HUES64 (cell line): ENCODE data around the gene RASGRF2.

ENCODE experiments used
- H3K27ac ChIP-seq: 2 replicates; pipeline ENCODE4 v1.7.0; 2013; ENCODE audit warnings: low read depth, low read length, inconsistent platforms
- H3K27me3 ChIP-seq: 2 replicates; pipeline ENCODE4 v1.6.1; 2013; ENCODE audit warnings: mild to moderate bottlenecking, low read length; ENCODE audit not compliant: insufficient read depth
- H3K36me3 ChIP-seq: 2 replicates; pipeline ENCODE4 v1.6.1; 2013; ENCODE audit warnings: mild to moderate bottlenecking, low read length; ENCODE audit not compliant: insufficient read depth
- H3K4me1 ChIP-seq: 2 replicates; pipeline ENCODE4 v1.6.1; 2013; ENCODE audit warnings: mild to moderate bottlenecking, low read length, moderate library complexity; ENCODE audit not compliant: insufficient read depth
- H3K4me3 ChIP-seq: 2 replicates; pipeline ENCODE4 v1.5.1; 2013; ENCODE audit warnings: mild to moderate bottlenecking, low read length, moderate library complexity
- H3K9ac ChIP-seq: 2 replicates; pipeline ENCODE4 v1.6.1; 2013; ENCODE audit warnings: mild to moderate bottlenecking, low read depth, low read length
- H3K9me3 ChIP-seq: 2 replicates; pipeline ENCODE4 v1.6.1; 2013; ENCODE audit warnings: low read depth, low read length; ENCODE audit not compliant: insufficient read depth
- WGBS: fragments of 150-250, 120-280 bp; methylation state at CpG from one replicate; pipeline ENCODE4 v1.1.7; 2013; ENCODE audit warnings: missing lambda C conversion rate; 5-methylcytosine and 5-hydroxymethylcytosine counted together

Gene RASGRF2

DNA sequence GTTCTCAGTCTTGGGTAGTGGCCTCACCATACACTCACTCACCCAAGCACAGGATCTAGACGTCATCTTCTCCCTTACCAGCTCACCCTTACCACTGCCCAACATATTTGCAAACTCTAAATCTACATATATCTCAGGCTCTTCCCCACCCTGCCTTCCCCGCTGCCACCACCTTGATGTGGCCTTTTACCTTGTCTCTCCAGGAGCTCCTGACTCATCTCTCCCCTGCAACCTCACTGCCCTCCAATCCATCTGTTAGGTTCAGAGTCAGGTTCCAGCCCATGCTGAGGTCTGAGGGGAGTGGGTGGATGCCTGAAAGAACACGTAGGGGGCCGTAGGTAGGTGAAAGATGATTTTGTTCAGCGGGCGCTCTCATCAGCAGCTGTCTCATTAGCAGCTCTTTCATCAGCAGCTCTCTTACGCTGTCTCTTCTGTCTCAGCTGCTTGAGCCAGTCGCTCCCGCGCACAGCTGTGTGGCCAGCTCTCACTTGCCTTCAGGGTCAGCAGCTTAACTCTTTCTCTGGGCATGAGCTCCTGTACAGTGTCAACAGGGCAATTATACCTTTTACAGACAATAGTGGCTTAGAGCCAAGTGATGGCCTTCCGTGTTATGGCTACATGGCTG, 249.8 kb downstream of the RASGRF2 start:
- Histone ChIP-seq H3K4me3 (no peak overlapping the region), H3K27ac (no peak overlapping the region), H3K9me3 (no peaks in the 10 kb centered on the region), H3K9ac (no peak overlapping the region), H3K4me1 (no peaks in the 10 kb centered on the region; the same call in 1 of the 2 replicates), H3K27me3 (no peaks in the 10 kb centered on the region), H3K36me3 (no peaks in the 10 kb centered on the region)
- 91% methylated on average over 11 of the region's 11 CpGs for WGBS

DNA sequence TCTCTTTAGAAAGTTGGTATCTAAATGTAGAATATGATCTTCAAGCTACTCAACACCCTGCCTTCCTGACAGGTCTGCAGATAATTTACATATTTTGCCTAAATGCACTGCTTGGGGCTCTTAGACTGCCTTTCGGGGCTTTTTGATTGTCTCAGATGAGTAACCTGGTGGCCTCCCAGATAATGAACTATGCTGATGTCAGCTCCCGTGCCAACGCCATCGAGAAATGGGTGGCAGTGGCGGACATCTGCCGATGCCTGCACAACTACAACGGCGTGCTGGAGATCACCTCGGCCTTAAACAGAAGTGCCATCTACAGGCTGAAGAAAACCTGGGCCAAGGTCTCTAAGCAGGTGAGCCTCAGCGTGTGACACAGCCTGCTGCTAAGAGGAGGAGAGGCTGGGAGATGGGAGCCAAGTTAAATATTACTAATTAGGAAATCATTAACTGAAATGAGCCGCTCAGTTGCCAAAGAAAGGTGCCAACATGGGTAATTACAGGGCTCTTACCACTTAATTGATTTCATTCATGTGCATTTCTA, 252.1 kb downstream of the RASGRF2 start:
- WGBS = 92% methylated on average over 11 of the region's 11 CpGs
- no peak overlapping the region for H3K4me3 ChIP-seq

DNA sequence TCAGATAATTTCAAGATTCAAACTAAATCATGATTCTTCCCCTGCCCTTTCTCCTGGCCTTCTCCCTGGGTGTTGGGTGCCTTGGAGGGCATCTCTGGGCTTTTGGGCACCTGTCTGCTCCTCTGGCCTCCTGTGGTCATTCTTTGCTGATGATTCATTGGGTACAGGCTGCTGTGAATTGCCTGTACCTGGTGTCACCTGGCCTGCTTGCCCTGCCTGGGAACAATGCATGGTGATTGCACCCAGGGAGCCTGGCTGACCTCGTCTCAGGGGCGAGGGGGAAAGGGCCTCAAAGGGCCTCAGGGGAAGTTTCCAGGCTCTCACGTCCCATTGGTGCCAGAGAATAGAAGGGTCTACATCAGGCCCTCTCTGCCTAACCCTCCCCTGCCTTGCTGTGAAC, 252.9 kb downstream of the RASGRF2 start:
- Histone ChIP-seq H3K4me3 (no peak overlapping the region), H3K27me3 (no peaks in the 10 kb centered on the region), H3K36me3 (no peaks in the 10 kb centered on the region), H3K9ac (no peak overlapping the region), H3K4me1 (no peaks in the 10 kb centered on the region; the same call in 1 of the 2 replicates), H3K27ac (no peak overlapping the region; the same call in 1 of the 2 replicates), H3K9me3 (no peaks in the 10 kb centered on the region)
- WGBS = 63% methylated on average over 3 of the region's 3 CpGs

More for the DNA sequence above, 252.1 kb downstream of the RASGRF2 start:
- no peaks in the 10 kb centered on the region for H3K36me3 ChIP-seq
- H3K9ac ChIP-seq = no peak overlapping the region
- H3K4me1 ChIP-seq = no peaks in the 10 kb centered on the region; the same call in 1 of the 2 replicates
- no peak overlapping the region for H3K27ac ChIP-seq
- H3K27me3 ChIP-seq = no peaks in the 10 kb centered on the region
- H3K9me3 ChIP-seq = no peaks in the 10 kb centered on the region

DNA sequence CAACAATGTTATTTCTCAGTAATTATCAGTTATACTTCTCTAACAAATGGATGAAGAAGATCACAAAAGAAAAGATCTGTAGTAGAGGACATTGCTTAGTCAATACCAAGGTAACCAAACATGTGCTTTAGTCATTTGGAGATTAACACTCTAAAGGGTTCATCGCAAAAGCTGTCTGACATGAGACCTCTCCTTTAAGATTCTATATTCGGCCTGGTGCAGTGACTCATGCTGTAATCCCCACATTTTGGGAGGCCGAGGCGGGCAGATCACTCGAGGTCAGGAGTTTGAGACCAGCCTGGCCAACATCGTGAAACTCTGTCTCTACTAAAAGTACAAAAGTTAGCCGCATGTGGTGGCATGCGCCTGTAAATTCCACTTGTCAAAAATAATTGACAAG, 254.7 kb downstream of the RASGRF2 start:
- 93% methylated on average over 8 of the region's 8 CpGs for WGBS
- Histone ChIP-seq H3K4me1 (no peaks in the 10 kb centered on the region; the same call in 1 of the 2 replicates), H3K36me3 (no peaks in the 10 kb centered on the region)

DNA sequence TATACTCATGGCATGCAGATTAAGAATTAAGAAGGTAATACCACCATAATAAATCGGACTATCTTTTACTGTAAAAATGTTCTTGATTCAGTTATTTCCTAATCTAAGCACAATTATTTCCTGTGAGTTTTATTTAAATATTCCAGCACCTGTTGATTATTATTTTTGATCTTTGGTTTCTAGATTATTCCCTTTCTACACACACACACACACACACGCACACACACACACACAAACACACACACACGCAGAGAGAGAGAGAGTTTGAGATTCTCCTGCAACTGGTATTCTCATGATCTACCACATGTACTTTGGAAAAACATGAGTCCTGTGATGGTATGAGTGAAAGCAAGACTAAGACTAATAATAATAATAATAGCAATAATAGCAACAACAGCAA, 256.0 kb downstream of the RASGRF2 start:
- Histone ChIP-seq H3K9ac (no peak overlapping the region), H3K9me3 (no peaks in the 10 kb centered on the region), H3K27me3 (no peaks in the 10 kb centered on the region), H3K36me3 (no peaks in the 10 kb centered on the region), H3K4me3 (no peak overlapping the region), H3K4me1 (no peaks in the 10 kb centered on the region; the same call in 1 of the 2 replicates), H3K27ac (no peak overlapping the region)
- WGBS = no CpG with 5 or more reads among the region's 3 CpGs

More for the DNA sequence above, 254.7 kb downstream of the RASGRF2 start:
- no peaks in the 10 kb centered on the region for H3K9me3 ChIP-seq
- H3K27me3 ChIP-seq = no peaks in the 10 kb centered on the region
- H3K27ac ChIP-seq = no peak overlapping the region
- no peak overlapping the region for H3K9ac ChIP-seq
- H3K4me3 ChIP-seq = no peak overlapping the region

DNA sequence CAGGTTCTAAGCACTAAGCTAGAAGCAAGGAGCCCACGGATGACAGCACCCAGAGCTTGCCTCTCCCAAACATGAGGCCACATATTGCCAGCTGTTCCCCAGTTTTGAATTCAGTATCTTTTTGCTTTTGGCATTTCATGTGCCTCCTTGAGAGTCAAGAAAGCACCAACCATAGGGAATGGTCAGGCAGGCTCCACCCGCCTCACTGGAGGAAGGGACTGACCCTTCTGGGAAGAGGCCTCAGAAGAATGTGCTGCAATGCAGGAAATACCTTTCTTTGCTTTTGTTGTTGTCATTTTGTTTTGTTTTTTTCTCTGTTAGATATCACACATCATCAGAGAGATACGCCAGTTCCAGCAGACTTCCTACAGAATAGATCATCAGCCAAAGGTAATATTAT, 259.2 kb downstream of the RASGRF2 start:
- Histone ChIP-seq H3K36me3 (no peaks in the 10 kb centered on the region), H3K27ac (no peak overlapping the region), H3K4me1 (no peaks in the 10 kb centered on the region), H3K9me3 (no peaks in the 10 kb centered on the region), H3K4me3 (no peak overlapping the region), H3K27me3 (no peaks in the 10 kb centered on the region), H3K9ac (no peak overlapping the region)
- WGBS = 95% methylated on average over 2 of the region's 3 CpGs

DNA sequence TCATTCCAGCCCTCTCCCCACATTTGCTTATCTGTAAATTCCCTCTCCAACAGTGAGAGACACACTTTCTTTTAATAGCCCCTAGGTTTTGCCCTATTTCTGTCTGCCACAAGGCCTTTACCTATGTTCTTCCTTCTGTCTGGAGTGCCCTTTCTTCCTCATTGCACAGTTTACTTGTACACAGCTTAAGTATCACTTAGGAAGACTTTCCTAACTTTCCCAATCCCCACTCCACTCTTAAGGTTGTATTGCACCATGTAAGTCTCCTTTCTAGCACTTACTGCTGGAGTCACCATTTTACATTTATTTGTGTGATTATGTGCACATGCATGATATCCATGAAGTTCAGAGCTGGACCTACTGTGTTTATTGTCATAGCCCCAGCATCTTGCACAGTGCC, 262.1 kb downstream of the RASGRF2 start:
- H3K36me3 ChIP-seq = no peaks in the 10 kb centered on the region
- no peak overlapping the region for H3K27ac ChIP-seq
- no peaks in the 10 kb centered on the region for H3K9me3 ChIP-seq
- H3K4me3 ChIP-seq = no peak overlapping the region
- H3K27me3 ChIP-seq = no peaks in the 10 kb centered on the region
- no peak overlapping the region for H3K9ac ChIP-seq
- no peaks in the 10 kb centered on the region for H3K4me1 ChIP-seq

DNA sequence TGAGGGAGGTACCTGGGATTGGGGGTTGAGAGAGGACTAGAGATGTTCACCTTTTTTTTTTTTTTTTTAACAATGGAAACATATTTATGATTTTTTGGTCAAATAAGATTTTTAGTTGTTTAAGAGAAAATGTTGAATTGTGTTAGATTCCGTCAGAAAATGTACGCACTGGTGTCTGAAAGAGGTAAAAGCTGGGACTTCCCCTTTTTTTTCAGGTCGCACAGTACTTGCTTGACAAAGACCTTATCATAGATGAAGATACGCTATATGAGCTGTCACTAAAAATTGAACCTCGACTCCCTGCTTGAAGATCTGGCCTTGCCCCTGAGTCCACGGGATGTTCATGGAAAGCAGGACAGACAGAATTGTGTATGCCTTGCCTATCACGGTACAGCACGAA, 265.3 kb downstream of the RASGRF2 start:
- no peak overlapping the region for H3K9ac ChIP-seq
- WGBS = 95% methylated on average over 8 of the region's 8 CpGs
- no peaks in the 10 kb centered on the region for H3K36me3 ChIP-seq
- no peaks in the 10 kb centered on the region for H3K9me3 ChIP-seq
- no peaks in the 10 kb centered on the region for H3K4me1 ChIP-seq
- H3K27me3 ChIP-seq = no peaks in the 10 kb centered on the region
- no peak overlapping the region for H3K4me3 ChIP-seq
- H3K27ac ChIP-seq = no peak overlapping the region

DNA sequence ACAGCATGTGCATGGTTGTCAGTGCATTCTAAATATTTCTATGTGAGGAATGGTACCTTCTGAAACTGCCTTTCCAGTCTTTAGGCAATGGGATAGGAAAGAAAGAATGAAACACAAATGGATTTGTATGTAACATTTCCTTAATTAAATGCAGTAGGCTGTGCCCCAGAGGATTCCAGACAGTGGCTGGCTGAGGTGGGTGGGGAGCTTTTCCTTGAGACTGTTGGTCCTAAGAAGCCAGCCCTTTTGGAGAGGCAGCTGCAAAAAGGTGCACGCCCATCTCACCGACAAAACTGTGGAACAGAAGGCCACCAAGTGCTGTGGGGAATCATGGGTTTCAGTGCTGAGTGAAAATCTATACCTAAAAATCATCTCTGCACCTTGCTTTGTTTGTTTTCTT, 266.1 kb downstream of the RASGRF2 start:
- WGBS = 89% methylated on average over 2 of the region's 2 CpGs
- H3K4me1 ChIP-seq = no peaks in the 10 kb centered on the region
- H3K36me3 ChIP-seq = no peaks in the 10 kb centered on the region
- no peaks in the 10 kb centered on the region for H3K27me3 ChIP-seq
- H3K27ac ChIP-seq = no peak overlapping the region
- no peak overlapping the region for H3K9ac ChIP-seq
- H3K9me3 ChIP-seq = no peaks in the 10 kb centered on the region
- H3K4me3 ChIP-seq = no peak overlapping the region

DNA sequence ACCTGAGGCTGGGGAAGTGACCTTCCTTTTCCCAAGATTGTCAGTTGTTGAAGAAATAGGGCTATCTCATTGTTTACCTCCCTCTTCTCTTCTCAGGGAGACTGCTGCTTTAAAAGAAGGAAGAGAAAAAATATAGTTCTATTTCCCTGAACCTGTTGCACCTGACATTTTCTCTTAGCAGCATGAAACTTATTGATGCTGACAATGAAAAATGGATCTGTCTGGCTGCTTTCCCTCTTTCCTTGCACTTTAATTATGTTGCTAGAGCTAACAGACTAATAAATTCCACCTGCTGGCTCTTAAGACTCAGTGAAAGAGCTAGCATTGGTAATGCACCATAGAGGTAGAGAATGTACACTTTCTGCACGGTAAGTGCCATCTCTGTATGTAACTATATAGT, 266.8 kb downstream of the RASGRF2 start:
- Histone ChIP-seq H3K27ac (no peak overlapping the region), H3K9me3 (no peaks in the 10 kb centered on the region), H3K4me3 (no peak overlapping the region), H3K9ac (no peak overlapping the region), H3K4me1 (no peaks in the 10 kb centered on the region), H3K27me3 (no peaks in the 10 kb centered on the region), H3K36me3 (no peaks in the 10 kb centered on the region)
- WGBS = 100% methylated on average over 1 of the region's 1 CpG

DNA sequence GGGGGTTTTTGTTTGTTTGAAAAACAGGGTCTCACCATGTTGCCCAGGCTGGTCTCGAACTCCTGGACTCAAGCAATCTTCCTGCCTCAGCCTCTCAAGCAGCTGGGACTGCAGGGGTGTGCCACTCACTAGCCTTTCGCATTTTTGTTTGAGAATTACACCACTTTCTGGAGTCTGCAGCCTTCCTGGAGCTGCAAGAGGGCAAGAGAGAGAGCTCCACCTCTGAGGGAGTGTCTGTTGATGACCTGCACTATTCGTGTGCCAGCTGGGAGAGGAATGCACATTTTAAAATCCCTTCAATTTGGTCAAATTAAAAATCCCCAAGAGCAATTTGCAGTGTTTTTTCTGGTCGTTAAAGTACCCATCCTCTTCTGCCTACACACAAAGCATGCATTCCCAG, 267.9 kb downstream of the RASGRF2 start:
- whole genome bisulfite sequencing = 82% methylated on average over 4 of the region's 4 CpGs

DNA sequence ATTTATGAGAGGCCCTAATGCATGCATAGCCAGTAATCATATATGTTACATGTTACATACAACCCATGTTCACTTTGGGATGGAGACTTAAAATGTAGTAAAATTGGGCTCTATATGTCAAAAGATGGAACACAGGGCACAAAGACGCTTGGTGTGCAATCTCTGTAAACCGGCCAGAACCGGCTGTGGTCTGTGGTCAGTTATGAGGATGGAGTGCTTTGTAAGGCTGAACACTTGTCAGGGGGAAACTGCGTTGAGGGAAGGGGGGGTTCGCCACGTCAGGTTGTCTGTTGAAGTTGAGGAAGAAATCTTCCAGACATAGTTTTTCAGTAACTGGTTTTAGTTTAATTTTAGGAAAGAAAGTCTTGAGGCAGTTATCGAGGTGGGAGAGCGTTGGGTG, 270.3 kb downstream of the RASGRF2 start:
- Histone ChIP-seq H3K9ac (no peak overlapping the region), H3K9me3 (no peaks in the 10 kb centered on the region), H3K4me1 (peaks cover 19% of the 10 kb centered on the region), H3K27ac (no peak overlapping the region), H3K27me3 (no peaks in the 10 kb centered on the region), H3K36me3 (no peaks in the 10 kb centered on the region), H3K4me3 (no peak overlapping the region)
- WGBS = 87% methylated on average over 8 of the region's 8 CpGs

More for the DNA sequence above, 267.9 kb downstream of the RASGRF2 start:
- Histone ChIP-seq H3K9me3 (no peaks in the 10 kb centered on the region), H3K27ac (no peak overlapping the region), H3K27me3 (no peaks in the 10 kb centered on the region), H3K4me3 (no peak overlapping the region), H3K4me1 (peaks cover 6% of the 10 kb centered on the region; the same call in 1 of the 2 replicates), H3K36me3 (no peaks in the 10 kb centered on the region), H3K9ac (no peak overlapping the region)
